IMR-90 (cell line): ENCODE results near the gene GABBR1. TPM values are rescaled to one million over a fixed set of nuclear protein-coding genes. Genes with fewer than 3 reads are reported as not detected.
A peak's percentile ranks its signal among the peaks of the same experiment; 100 is the strongest.

Source experiments
- ATAC-seq: fragments of 200-7000 bp; cut with Tn5 transposase; 2 replicates; pipeline ENCODE4 v1.9.1; 2020; ENCODE audit warnings: low read depth, mild to moderate bottlenecking, moderate library complexity
- BruUV-seq: library from RNA; stranded (reverse); fragments of 400-500 nt; replicated peaks from 2 replicates; lab custom pipeline; 2021; lab: Mats Ljungman, UMichigan
- CTCF ChIA-PET: fragments of 300-600 bp; formaldehyde crosslinking; extraction: SDS; loops from one replicate; lab custom pipeline; 2021; ENCODE audit warnings: antibody characterized with exemption; lab: Yijun Ruan, JAX
- POLR2A ChIA-PET: fragments of 300-600 bp; sonication (Branson Sonifier 250); formaldehyde crosslinking; loops from one replicate; lab custom pipeline; 2022; ENCODE audit warnings: antibody characterized with exemption; ENCODE audit not compliant: unreplicated experiment; lab: Charles Lee
- DNase-seq: peaks from one replicate; pipeline ENCODE4 v3.0.0; 2013
- H2AFZ ChIP-seq: replicated peaks from 2 replicates; pipeline ENCODE3; 2013; ENCODE audit warnings: low read length, mild to moderate bottlenecking; ENCODE audit not compliant: poor library complexity
- H2AK5ac ChIP-seq: 2 replicates; pipeline ENCODE4 v1.6.1; 2013; ENCODE audit warnings: low read depth, low read length, inconsistent platforms
- H2AK9ac ChIP-seq: replicated peaks from 2 replicates; pipeline ENCODE3; 2013; ENCODE audit warnings: mild to moderate bottlenecking, low read depth, low read length, moderate library complexity; ENCODE audit not compliant: poor library complexity
- H2BK120ac ChIP-seq: 2 replicates; pipeline ENCODE4 v1.6.1; 2013; ENCODE audit warnings: low read depth, low read length, inconsistent platforms
- H2BK15ac ChIP-seq: 3 replicates; pipeline ENCODE4 v1.6.1; 2013; ENCODE audit warnings: low read depth, low read length, inconsistent platforms
- H2BK20ac ChIP-seq: 2 replicates; pipeline ENCODE4 v1.6.1; 2013; ENCODE audit warnings: low read depth, mild to moderate bottlenecking, inconsistent platforms, low read length, moderate library complexity
- H2BK5ac ChIP-seq: 2 replicates; pipeline ENCODE4 v1.6.1; 2013; ENCODE audit warnings: mild to moderate bottlenecking, low read depth, low read length, inconsistent platforms; ENCODE audit not compliant: poor library complexity, severe bottlenecking
- H3K14ac ChIP-seq: replicated peaks from 2 replicates; pipeline ENCODE4 v1.6.1; 2013; ENCODE audit warnings: low read depth, low read length, inconsistent platforms
- H3K18ac ChIP-seq: 2 replicates; pipeline ENCODE4 v1.6.1; 2013; ENCODE audit warnings: low read depth, low read length, control low read depth
- H3K23ac ChIP-seq: 2 replicates; pipeline ENCODE4 v1.6.1; 2013; ENCODE audit warnings: low read depth, low read length, inconsistent platforms
- H3K27ac ChIP-seq: 2 replicates; pipeline ENCODE4 v1.5.1; 2013; ENCODE audit warnings: mild to moderate bottlenecking, control low read depth, low read length; ENCODE audit not compliant: insufficient read depth
- H3K27me3 ChIP-seq: 2 replicates; pipeline ENCODE4 v1.6.1; 2013; ENCODE audit warnings: low read length; ENCODE audit not compliant: control insufficient read depth, insufficient read depth
- H3K36me3 ChIP-seq: 2 replicates; pipeline ENCODE4 v1.6.1; 2013; ENCODE audit warnings: low read length, mixed read lengths; ENCODE audit not compliant: control insufficient read depth, insufficient read depth
- H3K4ac ChIP-seq: 2 replicates; pipeline ENCODE4 v1.6.1; 2013; ENCODE audit warnings: low read depth, low read length, inconsistent platforms
- H3K4me1 ChIP-seq: 2 replicates; pipeline ENCODE4 v1.6.1; 2013; ENCODE audit warnings: low read length, mixed read lengths; ENCODE audit not compliant: control insufficient read depth, insufficient read depth
- H3K4me2 ChIP-seq: 2 replicates; pipeline ENCODE4 v1.6.1; 2013; ENCODE audit warnings: low read depth, mild to moderate bottlenecking, control low read depth, low read length, moderate library complexity
- H3K4me3 ChIP-seq: 2 replicates; pipeline ENCODE4 v1.5.1; 2013; ENCODE audit warnings: low read depth, mild to moderate bottlenecking, control low read depth, low read length, moderate library complexity; ENCODE audit not compliant: insufficient read depth
- H3K56ac ChIP-seq: 2 replicates; pipeline ENCODE4 v1.6.1; 2013; ENCODE audit warnings: low read length, inconsistent platforms; ENCODE audit not compliant: insufficient read depth; ENCODE audit errors: extremely low read depth
- H3K79me1 ChIP-seq, 2 experiments: 2 replicates each; pipeline ENCODE4 v1.6.1; 2013; ENCODE audit warnings: low read length in 2 of 2, inconsistent platforms in 1 of 2, low read depth in 1 of 2
- H3K9ac ChIP-seq: 2 replicates; pipeline ENCODE4 v1.6.1; 2013; ENCODE audit warnings: low read depth, low read length, control low read depth
- H3K9me1 ChIP-seq: 2 replicates; pipeline ENCODE4 v1.6.1; 2013; ENCODE audit warnings: low read length, inconsistent platforms; ENCODE audit not compliant: insufficient read depth
- H3K9me3 ChIP-seq: 2 replicates; pipeline ENCODE4 v1.6.1; 2013; ENCODE audit warnings: low read length; ENCODE audit not compliant: control insufficient read depth, insufficient read depth
- H4K20me1 ChIP-seq: 2 replicates; pipeline ENCODE4 v1.6.1; 2013; ENCODE audit warnings: low read length, inconsistent platforms; ENCODE audit not compliant: insufficient read depth
- H4K5ac ChIP-seq: 2 replicates; pipeline ENCODE4 v1.6.1; 2013; ENCODE audit warnings: mild to moderate bottlenecking, low read depth, low read length, control low read depth
- H4K8ac ChIP-seq, 2 experiments: 2 replicates each; pipeline ENCODE4 v1.6.1; 2013; ENCODE audit warnings: low read depth in 2 of 2, low read length in 2 of 2, control low read depth in 1 of 2, inconsistent platforms in 1 of 2
- H4K91ac ChIP-seq: 2 replicates; pipeline ENCODE4 v1.6.1; 2013; ENCODE audit warnings: low read depth, low read length, inconsistent platforms; ENCODE audit not compliant: insufficient read depth
- BHLHE40 ChIP-seq: fragments of 150-350 bp; IDR thresholded peaks from 2 replicates; pipeline ENCODE4 v1.6.1; 2016; ENCODE audit warnings: mild to moderate bottlenecking, low read depth, low read length
- CEBPB ChIP-seq: IDR thresholded peaks from 2 replicates; pipeline ENCODE4 v1.6.1; 2012; ENCODE audit warnings: low read depth, low read length, improper control_type of control experiment
- CTCF ChIP-seq: conservative IDR thresholded peaks from 2 replicates; pipeline ENCODE4 v1.5.1; 2012; ENCODE audit warnings: mild to moderate bottlenecking, low read depth, low read length, improper control_type of control experiment
- ELK1 ChIP-seq: fragments of 150-350 bp; IDR thresholded peaks from 2 replicates; pipeline ENCODE4 v1.6.1; 2016; ENCODE audit warnings: low read depth, mild to moderate bottlenecking, low read length, moderate library complexity, borderline replicate concordance
- FOS ChIP-seq: fragments of 150-350 bp; IDR thresholded peaks from 2 replicates; pipeline ENCODE4 v1.6.1; 2016; ENCODE audit warnings: low read depth, low read length
- MAFK ChIP-seq: IDR thresholded peaks from 2 replicates; pipeline ENCODE4 v1.6.1; 2012; ENCODE audit warnings: low read depth, low read length, improper control_type of control experiment
- MAZ ChIP-seq: IDR thresholded peaks from 2 replicates; pipeline ENCODE4 v1.6.1; 2012; ENCODE audit warnings: low read depth, mild to moderate bottlenecking, low read length, improper control_type of control experiment, moderate library complexity, borderline replicate concordance
- MXI1 ChIP-seq: IDR thresholded peaks from 2 replicates; pipeline ENCODE4 v1.6.1; 2012; ENCODE audit warnings: low read depth, mild to moderate bottlenecking, low read length, moderate library complexity, borderline replicate concordance
- NFE2L2 ChIP-seq: fragments of 150-350 bp; IDR thresholded peaks from 2 replicates; pipeline ENCODE4 v1.6.1; 2016; ENCODE audit warnings: low read depth, mild to moderate bottlenecking, low read length
- POLR2A ChIP-seq: IDR thresholded peaks from 2 replicates; pipeline ENCODE4 v1.6.1; 2012; ENCODE audit warnings: mild to moderate bottlenecking, low read depth, low read length
- RAD21 ChIP-seq: IDR thresholded peaks from 2 replicates; pipeline ENCODE4 v1.6.1; 2012; ENCODE audit warnings: low read length, improper control_type of control experiment
- RCOR1 ChIP-seq: IDR thresholded peaks from 2 replicates; pipeline ENCODE4 v1.6.1; 2012; ENCODE audit warnings: mild to moderate bottlenecking, low read length, improper control_type of control experiment; ENCODE audit not compliant: insufficient replicate concordance
- RFX5 ChIP-seq: IDR thresholded peaks from 2 replicates; pipeline ENCODE4 v1.8.0; 2012; ENCODE audit warnings: low read depth, mild to moderate bottlenecking, low read length, moderate library complexity
- SMC3 ChIP-seq: fragments of 150-350 bp; IDR thresholded peaks from 2 replicates; pipeline ENCODE4 v1.6.1; 2016; ENCODE audit warnings: low read depth, mild to moderate bottlenecking, antibody characterized with exemption, low read length, moderate library complexity
- USF2 ChIP-seq: fragments of 150-350 bp; IDR thresholded peaks from 2 replicates; pipeline ENCODE4 v1.6.1; 2017; ENCODE audit warnings: mild to moderate bottlenecking, antibody characterized with exemption, low read length, low read depth
- WGBS, 2 experiments: methylation state at CpG; one replicate each; pipeline versions ENCODE4 v1.1.5 to v1.1.7; 2013; ENCODE audit warnings: missing lambda C conversion rate in 2 of 2; ENCODE audit not compliant: insufficient read length in 1 of 2; ENCODE audit errors: extremely low coverage in 2 of 2; 5-methylcytosine and 5-hydroxymethylcytosine counted together
- dilution Hi-C: fragments of 300-500 bp; cut with HindIII; formaldehyde crosslinking; loops from one replicate; pipeline ENCODE4 v1.14.3; 2018; ENCODE audit warnings: low sequenced_read_pairs; ENCODE audit not compliant: unreplicated experiment
- in situ Hi-C: fragments of 300-500 bp; cut with MboI; formaldehyde crosslinking; loops from 3 replicates; pipeline ENCODE4 v1.14.3; 2019; ENCODE audit warnings: low sequenced_read_pairs, inconsistent platforms, mixed read lengths
- intact Hi-C: fragments of 100-400 bp; cut with micrococcal nuclease; formaldehyde crosslinking; loops from 2 replicates; pipeline ENCODE4 v1.10.0; 2022
- polyA plus RNA-seq, 3 experiments: library from polyadenylated mRNA; depleted of rRNA; stranded (reverse); fragments of >200 nt; gene quantifications; 2 replicates each; pipeline ENCODE4 v1.2.3, GENCODE V29; 2012; ENCODE audit warnings: low replicate concordance in 1 of 3
- total RNA-seq: library from RNA; depleted of rRNA; stranded (reverse); fragments of >200 nt; gene quantifications from 2 replicates; pipeline ENCODE4 v1.2.3, GENCODE V29; 2012

Gene GABBR1
- total and polyA plus RNA-seq, 2 of the 4 experiments (the other 2 are of a cell fraction), result 5.9 to 31.5 TPM

- peak overlapping the region; percentile 76 for H2AK9ac ChIP-seq
- no peak overlapping the region for H3K4me2 ChIP-seq
- H3K14ac ChIP-seq, result no peak overlapping the region
- H3K9me3 ChIP-seq, result no peaks in the 10 kb centered on the region
- H3K27ac ChIP-seq, result no peak overlapping the region
- no peak overlapping the region for H3K23ac ChIP-seq
- H3K27me3 ChIP-seq, result no peaks in the 10 kb centered on the region
- intact Hi-C loops, result loop anchor here (5.0 kb wide), 2 partner anchors 122 to 1403 kb away; partner anchors contain the start of gene ZSCAN9
- ChIA-PET CTCF (no interaction called here), POLR2A (no interaction called here)
- H3K79me1 ChIP-seq, result peaks cover 20 to 54% of the 10 kb centered on the region in 2 experiments; a peak in 3 of 4 replicates
- no peak for DNase-seq
- BruUV-seq, result no TSS peak
- TF ChIP-seq RFX5 (no peak), CTCF (no peak), MXI1 (no peak), RAD21 (no peak), MAFK (no peak), FOS (no peak), ELK1 (no peak), RCOR1 (no peak), NFE2L2 (no peak), USF2 (no peak), CEBPB (no peak), SMC3 (no peak), POLR2A (no peak), MAZ (no peak), BHLHE40 (no peak)
- H2BK20ac ChIP-seq, result no peak overlapping the region
- no peak overlapping the region for H3K18ac ChIP-seq
- H2AK5ac ChIP-seq, result no peak overlapping the region
- H2BK5ac ChIP-seq, result no peak overlapping the region
- H3K4me3 ChIP-seq, result no peak overlapping the region
- H3K9me1 ChIP-seq, result peaks cover 14% of the 10 kb centered on the region
- H3K36me3 ChIP-seq, result no peaks in the 10 kb centered on the region
- peaks cover 4% of the 10 kb centered on the region for H4K20me1 ChIP-seq
- no peak overlapping the region for H2AFZ ChIP-seq
- peaks cover 14% of the 10 kb centered on the region for H3K4me1 ChIP-seq
- H2BK120ac ChIP-seq, result no peak overlapping the region
- H4K91ac ChIP-seq, result no peak overlapping the region
- no peak overlapping the region for H3K9ac ChIP-seq
- in situ Hi-C loops, result no loop called here
- no peak overlapping the region for H3K56ac ChIP-seq
- no peak overlapping the region for H4K5ac ChIP-seq
- no peak overlapping the region for H4K8ac ChIP-seq
- dilution Hi-C loops, result no loop called here
- ATAC-seq, result no peak
- H3K4ac ChIP-seq, result no peak overlapping the region
- H2BK15ac ChIP-seq, result no peak overlapping the region
- WGBS, 2 experiments, result no CpG with 5 or more reads among the region's 9 CpGs
Observed at GRCh38 chr6:29630315-29630714, 2.7 kb downstream of the GABBR1 start.
